HG02763 (cell line): ENCODE measurements around the gene GRK2.
"Not testable (repeated sequence)": the region's sequence is repeated elsewhere in the genome, so short reads cannot be mapped to it uniquely, and the experiment has no call there.

Source experiments
- ATAC-seq: cut with Tn5 transposase; IDR thresholded peaks from one replicate; pipeline ENCODE4 v1.9.1; 2021; ENCODE audit warnings: mild to moderate bottlenecking, moderate library complexity; ENCODE audit not compliant: unreplicated experiment

GRK2 gene

GRCh38 chr11:67266449-67267187 is at the start of gene GRK2:
GRK2 (plus strand) TSS chr11:67266473; CDS start chr11:67266700, 227 bp downstream.
- peak; percentile 10 for ATAC-seq

- no peak for ATAC-seq
Observed at GRCh38 chr11:67227726-67228125, 38.5 kb upstream of the GRK2 start.

- no peak for ATAC-seq
Observed at GRCh38 chr11:67230406-67230805, 35.9 kb upstream of the GRK2 start.

GRCh38 chr11:67230886-67231285 is 35.4 kb upstream of the GRK2 start:
- ATAC-seq, result no peak

- ATAC-seq, result no peak
Observed at GRCh38 chr11:67233584-67234190, 32.6 kb upstream of the GRK2 start.

GRCh38 chr11:67234571-67234970 is 31.7 kb upstream of the GRK2 start:
- not testable (repeated sequence) for ATAC-seq

- no peak for ATAC-seq
Observed at GRCh38 chr11:67237574-67237973, 28.7 kb upstream of the GRK2 start.

GRCh38 chr11:67238894-67239782 is 27.1 kb upstream of the GRK2 start:
- ATAC-seq, result no peak

GRCh38 chr11:67239783-67240575 is 26.3 kb upstream of the GRK2 start:
- peak; percentile 88 for ATAC-seq

GRCh38 chr11:67240576-67241389 is 25.5 kb upstream of the GRK2 start:
- no peak for ATAC-seq

- no peak for ATAC-seq
Observed at GRCh38 chr11:67242548-67242947, 23.7 kb upstream of the GRK2 start.

- ATAC-seq, result no peak
Observed at GRCh38 chr11:67243051-67243450, 23.2 kb upstream of the GRK2 start.

GRCh38 chr11:67245046-67245445 is 21.2 kb upstream of the GRK2 start:
- no peak for ATAC-seq

- ATAC-seq, result no peak
Observed at GRCh38 chr11:67247946-67248550, 18.2 kb upstream of the GRK2 start.

- no peak for ATAC-seq
Observed at GRCh38 chr11:67248653-67249052, 17.6 kb upstream of the GRK2 start.

GRCh38 chr11:67250059-67251043 is 15.9 kb upstream of the GRK2 start:
- ATAC-seq, result no peak

- ATAC-seq, result no peak
Observed at GRCh38 chr11:67251841-67252240, 14.4 kb upstream of the GRK2 start.

- no peak for ATAC-seq
Observed at GRCh38 chr11:67252831-67253239, 13.4 kb upstream of the GRK2 start.
